ENCODE results near the gene CAPZA2. TPM values are rescaled to one million over a fixed set of nuclear protein-coding genes. Genes with fewer than 3 reads are reported as not detected.

CAPZA2 gene
- total and polyA plus RNA-seq, 9 of the 15 experiments (the other 6 are each of a cell fraction or from before 2014, with no cell fraction given) = 67.0 to 524 (median 176) TPM

DNA sequence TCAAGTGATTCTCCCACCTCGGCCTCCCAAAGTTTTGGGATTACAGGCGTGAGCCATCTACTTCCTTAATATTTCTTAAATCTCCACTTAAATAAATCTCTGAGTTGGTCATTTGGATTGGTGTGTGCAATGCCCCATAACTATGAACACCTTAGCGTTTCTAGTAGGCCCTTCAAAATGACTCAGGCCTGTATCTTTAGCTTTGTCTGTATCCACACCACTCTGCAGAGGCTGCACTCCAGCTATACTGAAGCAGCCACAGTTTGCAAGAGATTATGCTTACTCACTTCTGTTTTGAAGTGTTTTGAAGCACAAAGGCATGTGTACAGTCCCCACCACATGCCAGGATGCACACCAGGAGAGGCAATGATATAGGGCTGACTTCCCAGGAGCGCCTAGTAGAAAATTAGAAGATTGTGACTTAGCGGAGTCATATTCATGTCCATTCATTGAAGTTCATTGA, 88.5 kb downstream of the CAPZA2 start (continued):
- TF ChIP-seq, protein P1, sequence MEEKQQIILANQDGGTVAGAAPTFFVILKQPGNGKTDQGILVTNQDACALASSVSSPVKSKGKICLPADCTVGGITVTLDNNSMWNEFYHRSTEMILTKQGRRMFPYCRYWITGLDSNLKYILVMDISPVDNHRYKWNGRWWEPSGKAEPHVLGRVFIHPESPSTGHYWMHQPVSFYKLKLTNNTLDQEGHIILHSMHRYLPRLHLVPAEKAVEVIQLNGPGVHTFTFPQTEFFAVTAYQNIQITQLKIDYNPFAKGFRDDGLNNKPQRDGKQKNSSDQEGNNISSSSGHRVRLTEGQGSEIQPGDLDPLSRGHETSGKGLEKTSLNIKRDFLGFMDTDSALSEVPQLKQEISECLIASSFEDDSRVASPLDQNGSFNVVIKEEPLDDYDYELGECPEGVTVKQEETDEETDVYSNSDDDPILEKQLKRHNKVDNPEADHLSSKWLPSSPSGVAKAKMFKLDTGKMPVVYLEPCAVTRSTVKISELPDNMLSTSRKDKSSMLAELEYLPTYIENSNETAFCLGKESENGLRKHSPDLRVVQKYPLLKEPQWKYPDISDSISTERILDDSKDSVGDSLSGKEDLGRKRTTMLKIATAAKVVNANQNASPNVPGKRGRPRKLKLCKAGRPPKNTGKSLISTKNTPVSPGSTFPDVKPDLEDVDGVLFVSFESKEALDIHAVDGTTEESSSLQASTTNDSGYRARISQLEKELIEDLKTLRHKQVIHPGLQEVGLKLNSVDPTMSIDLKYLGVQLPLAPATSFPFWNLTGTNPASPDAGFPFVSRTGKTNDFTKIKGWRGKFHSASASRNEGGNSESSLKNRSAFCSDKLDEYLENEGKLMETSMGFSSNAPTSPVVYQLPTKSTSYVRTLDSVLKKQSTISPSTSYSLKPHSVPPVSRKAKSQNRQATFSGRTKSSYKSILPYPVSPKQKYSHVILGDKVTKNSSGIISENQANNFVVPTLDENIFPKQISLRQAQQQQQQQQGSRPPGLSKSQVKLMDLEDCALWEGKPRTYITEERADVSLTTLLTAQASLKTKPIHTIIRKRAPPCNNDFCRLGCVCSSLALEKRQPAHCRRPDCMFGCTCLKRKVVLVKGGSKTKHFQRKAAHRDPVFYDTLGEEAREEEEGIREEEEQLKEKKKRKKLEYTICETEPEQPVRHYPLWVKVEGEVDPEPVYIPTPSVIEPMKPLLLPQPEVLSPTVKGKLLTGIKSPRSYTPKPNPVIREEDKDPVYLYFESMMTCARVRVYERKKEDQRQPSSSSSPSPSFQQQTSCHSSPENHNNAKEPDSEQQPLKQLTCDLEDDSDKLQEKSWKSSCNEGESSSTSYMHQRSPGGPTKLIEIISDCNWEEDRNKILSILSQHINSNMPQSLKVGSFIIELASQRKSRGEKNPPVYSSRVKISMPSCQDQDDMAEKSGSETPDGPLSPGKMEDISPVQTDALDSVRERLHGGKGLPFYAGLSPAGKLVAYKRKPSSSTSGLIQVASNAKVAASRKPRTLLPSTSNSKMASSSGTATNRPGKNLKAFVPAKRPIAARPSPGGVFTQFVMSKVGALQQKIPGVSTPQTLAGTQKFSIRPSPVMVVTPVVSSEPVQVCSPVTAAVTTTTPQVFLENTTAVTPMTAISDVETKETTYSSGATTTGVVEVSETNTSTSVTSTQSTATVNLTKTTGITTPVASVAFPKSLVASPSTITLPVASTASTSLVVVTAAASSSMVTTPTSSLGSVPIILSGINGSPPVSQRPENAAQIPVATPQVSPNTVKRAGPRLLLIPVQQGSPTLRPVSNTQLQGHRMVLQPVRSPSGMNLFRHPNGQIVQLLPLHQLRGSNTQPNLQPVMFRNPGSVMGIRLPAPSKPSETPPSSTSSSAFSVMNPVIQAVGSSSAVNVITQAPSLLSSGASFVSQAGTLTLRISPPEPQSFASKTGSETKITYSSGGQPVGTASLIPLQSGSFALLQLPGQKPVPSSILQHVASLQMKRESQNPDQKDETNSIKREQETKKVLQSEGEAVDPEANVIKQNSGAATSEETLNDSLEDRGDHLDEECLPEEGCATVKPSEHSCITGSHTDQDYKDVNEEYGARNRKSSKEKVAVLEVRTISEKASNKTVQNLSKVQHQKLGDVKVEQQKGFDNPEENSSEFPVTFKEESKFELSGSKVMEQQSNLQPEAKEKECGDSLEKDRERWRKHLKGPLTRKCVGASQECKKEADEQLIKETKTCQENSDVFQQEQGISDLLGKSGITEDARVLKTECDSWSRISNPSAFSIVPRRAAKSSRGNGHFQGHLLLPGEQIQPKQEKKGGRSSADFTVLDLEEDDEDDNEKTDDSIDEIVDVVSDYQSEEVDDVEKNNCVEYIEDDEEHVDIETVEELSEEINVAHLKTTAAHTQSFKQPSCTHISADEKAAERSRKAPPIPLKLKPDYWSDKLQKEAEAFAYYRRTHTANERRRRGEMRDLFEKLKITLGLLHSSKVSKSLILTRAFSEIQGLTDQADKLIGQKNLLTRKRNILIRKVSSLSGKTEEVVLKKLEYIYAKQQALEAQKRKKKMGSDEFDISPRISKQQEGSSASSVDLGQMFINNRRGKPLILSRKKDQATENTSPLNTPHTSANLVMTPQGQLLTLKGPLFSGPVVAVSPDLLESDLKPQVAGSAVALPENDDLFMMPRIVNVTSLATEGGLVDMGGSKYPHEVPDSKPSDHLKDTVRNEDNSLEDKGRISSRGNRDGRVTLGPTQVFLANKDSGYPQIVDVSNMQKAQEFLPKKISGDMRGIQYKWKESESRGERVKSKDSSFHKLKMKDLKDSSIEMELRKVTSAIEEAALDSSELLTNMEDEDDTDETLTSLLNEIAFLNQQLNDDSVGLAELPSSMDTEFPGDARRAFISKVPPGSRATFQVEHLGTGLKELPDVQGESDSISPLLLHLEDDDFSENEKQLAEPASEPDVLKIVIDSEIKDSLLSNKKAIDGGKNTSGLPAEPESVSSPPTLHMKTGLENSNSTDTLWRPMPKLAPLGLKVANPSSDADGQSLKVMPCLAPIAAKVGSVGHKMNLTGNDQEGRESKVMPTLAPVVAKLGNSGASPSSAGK (IDR thresholded peaks at IDR 0.05) = peak; percentile 72
- TF ChIP-seq ZNF431 (CRISPR knock-in tag; IDR thresholded peaks at IDR 0.05) (peak; percentile 7; the same call in 1 of the 2 replicates), MAFF (IDR thresholded peaks at IDR 0.05; ENCODE audit: low read length) (peak; percentile 65), PTRF (tag; IDR thresholded peaks at IDR 0.05) (no peak), FOXA3 (CRISPR knock-in tag; conservative IDR thresholded peaks at IDR 0.05 in 1 of 2, IDR thresholded peaks at IDR 0.05 in 1 of 2) (peak in 1 of 2 experiments; percentile 72; a peak in 1 of 4 replicates), TAF1 (IDR thresholded peaks at IDR 0.05; ENCODE audit: control insufficient read depth, extremely low read depth, insufficient read depth, low read length, severe bottlenecking) (peak; percentile 54), ZNF586 (CRISPR knock-in tag; conservative IDR thresholded peaks at IDR 0.05) (no peak)
- TF ChIP-seq, protein P2, sequence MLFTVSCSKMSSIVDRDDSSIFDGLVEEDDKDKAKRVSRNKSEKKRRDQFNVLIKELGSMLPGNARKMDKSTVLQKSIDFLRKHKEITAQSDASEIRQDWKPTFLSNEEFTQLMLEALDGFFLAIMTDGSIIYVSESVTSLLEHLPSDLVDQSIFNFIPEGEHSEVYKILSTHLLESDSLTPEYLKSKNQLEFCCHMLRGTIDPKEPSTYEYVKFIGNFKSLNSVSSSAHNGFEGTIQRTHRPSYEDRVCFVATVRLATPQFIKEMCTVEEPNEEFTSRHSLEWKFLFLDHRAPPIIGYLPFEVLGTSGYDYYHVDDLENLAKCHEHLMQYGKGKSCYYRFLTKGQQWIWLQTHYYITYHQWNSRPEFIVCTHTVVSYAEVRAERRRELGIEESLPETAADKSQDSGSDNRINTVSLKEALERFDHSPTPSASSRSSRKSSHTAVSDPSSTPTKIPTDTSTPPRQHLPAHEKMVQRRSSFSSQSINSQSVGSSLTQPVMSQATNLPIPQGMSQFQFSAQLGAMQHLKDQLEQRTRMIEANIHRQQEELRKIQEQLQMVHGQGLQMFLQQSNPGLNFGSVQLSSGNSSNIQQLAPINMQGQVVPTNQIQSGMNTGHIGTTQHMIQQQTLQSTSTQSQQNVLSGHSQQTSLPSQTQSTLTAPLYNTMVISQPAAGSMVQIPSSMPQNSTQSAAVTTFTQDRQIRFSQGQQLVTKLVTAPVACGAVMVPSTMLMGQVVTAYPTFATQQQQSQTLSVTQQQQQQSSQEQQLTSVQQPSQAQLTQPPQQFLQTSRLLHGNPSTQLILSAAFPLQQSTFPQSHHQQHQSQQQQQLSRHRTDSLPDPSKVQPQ (CRISPR knock-in tag; IDR thresholded peaks at IDR 0.05; ENCODE audit: borderline replicate concordance) = peak; percentile 40; the same call in 1 of the 2 replicates

Measured in K562 (cell line).